ENCODE results near the gene ALG1L2.
"Not testable (repeated sequence)": the region's sequence is repeated elsewhere in the genome, so short reads cannot be mapped to it uniquely, and the experiment has no call there.

DNA sequence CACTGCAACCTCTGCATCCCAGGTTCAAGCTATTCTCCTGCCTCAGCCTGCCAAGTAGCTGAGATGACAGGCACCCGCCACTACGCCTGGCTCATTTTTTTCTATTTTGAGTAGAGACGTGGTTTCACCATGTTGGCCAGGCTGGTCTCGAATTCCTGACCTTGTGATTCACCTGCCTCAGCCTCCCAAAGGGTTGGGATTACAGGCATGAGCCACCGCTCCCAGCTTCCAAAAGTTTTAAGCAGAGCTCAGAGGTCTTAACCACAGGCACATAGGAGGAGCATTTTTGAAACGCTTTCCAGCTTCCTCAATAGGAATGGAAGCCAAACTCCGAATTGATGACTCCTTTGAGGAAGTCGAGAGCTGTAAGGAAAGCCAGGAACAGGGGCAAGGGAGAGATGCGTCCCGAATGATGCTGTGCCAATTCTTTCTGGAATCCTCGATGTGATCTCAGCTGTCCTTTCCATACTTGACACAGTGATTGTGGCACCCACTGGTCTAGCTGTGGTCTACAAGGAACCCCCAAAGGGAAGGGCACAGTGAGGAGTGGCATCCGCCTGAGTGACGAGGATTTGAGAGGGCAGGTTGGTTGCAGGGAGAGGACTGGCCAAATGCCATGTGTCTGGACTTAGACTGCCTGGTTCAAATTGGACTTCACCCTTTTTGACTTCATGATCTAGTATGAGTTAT lies 44.4 kb upstream of the ALG1L2 start:
- TF ChIP-seq EZH2phosphoT487 (IDR thresholded peaks at IDR 0.05; ENCODE audit: insufficient read depth, low read depth); EZH2 (IDR thresholded peaks at IDR 0.05; ENCODE audit: insufficient read depth, poor library complexity, severe bottlenecking): not testable (repeated sequence)

Data from GM23248 (cell line).